ENCODE measurements around the gene TBC1D22A. TPM values are rescaled to one million over a fixed set of nuclear protein-coding genes. Genes with fewer than 3 reads are reported as not detected.

The TBC1D22A gene
- total and polyA plus RNA-seq, 10 of the 15 experiments (the other 5 are each of a cell fraction or from before 2014, with no cell fraction given) = 0.63 to 44.7 (median 27.4) TPM

DNA sequence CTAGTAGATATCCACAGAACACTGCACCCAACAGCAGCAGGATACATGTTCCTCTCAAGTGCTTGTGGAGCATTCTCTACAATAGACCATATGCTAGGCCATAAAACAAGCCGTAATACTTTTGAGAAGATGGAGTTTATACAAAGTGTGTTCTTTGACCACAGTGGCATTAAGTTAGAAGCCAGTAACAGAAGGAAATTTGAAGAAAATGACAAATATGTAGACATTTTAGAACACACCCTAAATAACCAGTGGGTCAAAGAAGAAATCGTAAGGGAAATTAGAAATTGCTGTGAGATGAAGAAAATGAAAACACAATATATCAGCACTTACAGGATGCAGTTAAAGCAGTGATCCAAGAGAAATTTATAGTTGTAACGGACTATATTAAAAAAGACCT, 163.4 kb downstream of the TBC1D22A start:
- ChIA-PET RAD21 (ENCODE audit: unreplicated experiment) (no interaction called here), CTCF (no interaction called here), SMC1A (ENCODE audit: uncharacterized antibody, unreplicated experiment) (no interaction called here), POLR2A (no interaction called here)
- intact Hi-C loops (cut with micrococcal nuclease; ENCODE audit: unreplicated experiment) = no loop called here
- in situ Hi-C loops (cut with MboI) = no loop called here
- no peaks in the 10 kb centered on the region for H3K27me3 ChIP-seq (replicated peaks in 1 of 2; ENCODE audit: control insufficient read depth in 2 of 2, insufficient read depth in 2 of 2, low read length in 1 of 2)
- no peak overlapping the region for H3K4me3 ChIP-seq
- no peak for DNase-seq (ENCODE audit: low read depth, low spot score)
- peaks cover 2 to 15% of the 10 kb centered on the region in 2 experiments for H3K36me3 ChIP-seq (ENCODE audit: control insufficient read depth in 2 of 2, insufficient read depth in 2 of 2, low read length in 1 of 2)
- H3K79me2 ChIP-seq (ENCODE audit: control insufficient read depth, insufficient read depth, low read length) = no peaks in the 10 kb centered on the region
- ATAC-seq = no peak
- no peaks in the 10 kb centered on the region; the same call in 2 of the 3 replicates for H3K9me3 ChIP-seq (replicated peaks; ENCODE audit: control insufficient read depth, insufficient read depth, low read length)
- H3K4me1 ChIP-seq (ENCODE audit: control insufficient read depth, insufficient read depth, low read length) = no peaks in the 10 kb centered on the region
- no peak for FAIRE-seq
- no peak overlapping the region for H3K4me2 ChIP-seq (ENCODE audit: control insufficient read depth, insufficient read depth)
- H3K27ac ChIP-seq (ENCODE audit: control insufficient read depth, insufficient read depth) = no peak overlapping the region
- 82% methylated on average over 3 of the region's 3 CpGs for WGBS (ENCODE audit: insufficient coverage, insufficient replicate concordance, low lambda C conversion rate, missing lambda C conversion rate)
- H3K9ac ChIP-seq (ENCODE audit: control insufficient read depth, insufficient read depth, low read length) = no peak overlapping the region
- H4K20me1 ChIP-seq (ENCODE audit: control insufficient read depth, insufficient read depth) = no peaks in the 10 kb centered on the region
- H2AFZ ChIP-seq (ENCODE audit: control insufficient read depth, low read depth, low read length) = no peak overlapping the region
- TSS peak; percentile 3 for BruUV-seq (replicated peaks)
- no peak for TF ChIP-seq SMARCA5 (IDR thresholded peaks at IDR 0.05)
- no peak for TF ChIP-seq ZNF687 (IDR thresholded peaks at IDR 0.05)
- TF ChIP-seq LARP7 (IDR thresholded peaks at IDR 0.05) = no peak
- TF ChIP-seq HCFC1 (IDR thresholded peaks at IDR 0.05; ENCODE audit: low read length) = no peak
- no peak for TF ChIP-seq MYC (IDR thresholded peaks at IDR 0.05; ENCODE audit: insufficient read depth, insufficient read length, insufficient replicate concordance, low read length, severe bottlenecking)
- TF ChIP-seq, protein P1, sequence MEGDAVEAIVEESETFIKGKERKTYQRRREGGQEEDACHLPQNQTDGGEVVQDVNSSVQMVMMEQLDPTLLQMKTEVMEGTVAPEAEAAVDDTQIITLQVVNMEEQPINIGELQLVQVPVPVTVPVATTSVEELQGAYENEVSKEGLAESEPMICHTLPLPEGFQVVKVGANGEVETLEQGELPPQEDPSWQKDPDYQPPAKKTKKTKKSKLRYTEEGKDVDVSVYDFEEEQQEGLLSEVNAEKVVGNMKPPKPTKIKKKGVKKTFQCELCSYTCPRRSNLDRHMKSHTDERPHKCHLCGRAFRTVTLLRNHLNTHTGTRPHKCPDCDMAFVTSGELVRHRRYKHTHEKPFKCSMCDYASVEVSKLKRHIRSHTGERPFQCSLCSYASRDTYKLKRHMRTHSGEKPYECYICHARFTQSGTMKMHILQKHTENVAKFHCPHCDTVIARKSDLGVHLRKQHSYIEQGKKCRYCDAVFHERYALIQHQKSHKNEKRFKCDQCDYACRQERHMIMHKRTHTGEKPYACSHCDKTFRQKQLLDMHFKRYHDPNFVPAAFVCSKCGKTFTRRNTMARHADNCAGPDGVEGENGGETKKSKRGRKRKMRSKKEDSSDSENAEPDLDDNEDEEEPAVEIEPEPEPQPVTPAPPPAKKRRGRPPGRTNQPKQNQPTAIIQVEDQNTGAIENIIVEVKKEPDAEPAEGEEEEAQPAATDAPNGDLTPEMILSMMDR (IDR thresholded peaks at IDR 0.05 in 2 of 3, conservative IDR thresholded peaks at IDR 0.05 in 1 of 3; ENCODE audit: control insufficient read depth in 2 of 3, extremely low read depth in 1 of 3, insufficient read depth in 1 of 3, low read depth in 3 of 3, low read length in 3 of 3) = no peak
- TF ChIP-seq, protein P2, sequence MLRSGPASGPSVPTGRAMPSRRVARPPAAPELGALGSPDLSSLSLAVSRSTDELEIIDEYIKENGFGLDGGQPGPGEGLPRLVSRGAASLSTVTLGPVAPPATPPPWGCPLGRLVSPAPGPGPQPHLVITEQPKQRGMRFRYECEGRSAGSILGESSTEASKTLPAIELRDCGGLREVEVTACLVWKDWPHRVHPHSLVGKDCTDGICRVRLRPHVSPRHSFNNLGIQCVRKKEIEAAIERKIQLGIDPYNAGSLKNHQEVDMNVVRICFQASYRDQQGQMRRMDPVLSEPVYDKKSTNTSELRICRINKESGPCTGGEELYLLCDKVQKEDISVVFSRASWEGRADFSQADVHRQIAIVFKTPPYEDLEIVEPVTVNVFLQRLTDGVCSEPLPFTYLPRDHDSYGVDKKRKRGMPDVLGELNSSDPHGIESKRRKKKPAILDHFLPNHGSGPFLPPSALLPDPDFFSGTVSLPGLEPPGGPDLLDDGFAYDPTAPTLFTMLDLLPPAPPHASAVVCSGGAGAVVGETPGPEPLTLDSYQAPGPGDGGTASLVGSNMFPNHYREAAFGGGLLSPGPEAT (IDR thresholded peaks at IDR 0.05; ENCODE audit: low read depth) = no peak
- TF ChIP-seq YY1 (IDR thresholded peaks at IDR 0.05; ENCODE audit: low read depth, low read length) = no peak
- TF ChIP-seq NBN (IDR thresholded peaks at IDR 0.05) = no peak
- no peak for TF ChIP-seq HDGF (IDR thresholded peaks at IDR 0.05)
- TF ChIP-seq PML (IDR thresholded peaks at IDR 0.05; ENCODE audit: low read length) = no peak
- no peak for TF ChIP-seq IRF5 (IDR thresholded peaks at IDR 0.05; ENCODE audit: borderline replicate concordance)
- TF ChIP-seq IRF4 (IDR thresholded peaks at IDR 0.05; ENCODE audit: low read depth, low read length) = no peak

Data from GM12878 (cell line).